ENCODE measurements around the gene SEPTIN12.
"Not testable (repeated sequence)": the region's sequence is repeated elsewhere in the genome, so short reads cannot be mapped to it uniquely, and the experiment has no call there.

The SEPTIN12 gene

GRCh38 chr16:4787068-4787467, 1.1 kb downstream of the SEPTIN12 start:
- ATAC-seq, result no peak
- no peak for TF ChIP-seq GLIS3 (CRISPR knock-in tag; IDR thresholded peaks at IDR 0.05)

GRCh38 chr16:4785758-4786433, 2.2 kb downstream of the SEPTIN12 start:
- TF ChIP-seq CSDC2 (CRISPR knock-in tag; IDR thresholded peaks at IDR 0.05) (no peak), PATZ1 (CRISPR knock-in tag; IDR thresholded peaks at IDR 0.05; ENCODE audit: borderline replicate concordance) (no peak), ZNF8 (CRISPR knock-in tag; IDR thresholded peaks at IDR 0.05) (no peak)
- TF ChIP-seq, protein P1, sequence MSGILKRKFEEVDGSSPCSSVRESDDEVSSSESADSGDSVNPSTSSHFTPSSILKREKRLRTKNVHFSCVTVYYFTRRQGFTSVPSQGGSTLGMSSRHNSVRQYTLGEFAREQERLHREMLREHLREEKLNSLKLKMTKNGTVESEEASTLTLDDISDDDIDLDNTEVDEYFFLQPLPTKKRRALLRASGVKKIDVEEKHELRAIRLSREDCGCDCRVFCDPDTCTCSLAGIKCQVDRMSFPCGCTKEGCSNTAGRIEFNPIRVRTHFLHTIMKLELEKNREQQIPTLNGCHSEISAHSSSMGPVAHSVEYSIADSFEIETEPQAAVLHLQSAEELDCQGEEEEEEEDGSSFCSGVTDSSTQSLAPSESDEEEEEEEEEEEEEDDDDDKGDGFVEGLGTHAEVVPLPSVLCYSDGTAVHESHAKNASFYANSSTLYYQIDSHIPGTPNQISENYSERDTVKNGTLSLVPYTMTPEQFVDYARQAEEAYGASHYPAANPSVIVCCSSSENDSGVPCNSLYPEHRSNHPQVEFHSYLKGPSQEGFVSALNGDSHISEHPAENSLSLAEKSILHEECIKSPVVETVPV (CRISPR knock-in tag; IDR thresholded peaks at IDR 0.05), result no peak
- no peak for ATAC-seq

DNA sequence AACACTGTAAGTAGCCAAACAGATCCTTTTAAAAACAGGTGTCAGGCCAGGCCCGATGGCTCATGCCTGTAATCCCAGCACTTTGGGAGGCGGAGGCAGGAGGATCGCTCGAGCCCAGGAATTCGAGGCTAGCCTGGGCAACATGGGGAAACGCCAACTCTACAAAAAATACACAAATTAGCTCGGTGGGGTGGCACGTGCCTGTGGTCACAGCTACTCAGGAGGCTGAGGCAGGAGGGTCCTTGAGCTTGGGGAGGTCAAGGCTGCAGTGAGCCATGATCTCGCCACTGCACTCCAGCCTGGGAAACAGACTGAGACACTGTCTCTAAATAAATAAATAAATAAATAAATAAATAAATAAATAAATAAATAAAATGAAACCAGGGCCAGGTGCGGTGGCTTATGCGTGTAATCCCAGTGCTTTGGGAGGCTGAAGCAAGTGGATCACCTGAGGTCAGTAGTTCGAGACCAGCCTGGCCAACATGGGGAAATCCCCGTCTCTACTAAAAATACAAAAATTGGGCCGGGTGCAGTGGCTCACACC, 3.6 kb downstream of the SEPTIN12 start:
- ATAC-seq, result not testable (repeated sequence)

DNA sequence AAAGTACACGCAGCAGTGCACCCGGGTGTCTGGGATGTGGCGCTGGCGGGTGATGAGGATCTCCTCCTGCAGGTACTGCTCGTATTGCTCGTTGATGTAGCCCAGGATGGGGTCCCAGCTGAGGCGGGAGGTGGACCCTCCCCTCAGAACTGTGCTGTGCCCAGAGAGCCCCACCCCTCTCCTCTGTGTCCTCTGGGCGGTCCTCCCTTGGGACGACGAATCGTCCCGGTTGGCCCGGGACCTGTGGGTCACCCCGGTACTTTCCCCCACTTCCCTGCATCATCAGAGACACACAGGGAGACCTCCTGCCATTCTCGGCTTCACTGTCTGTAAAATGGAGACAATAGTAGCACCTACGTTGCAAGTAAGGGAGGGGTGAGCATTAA, 4.2 kb downstream of the SEPTIN12 start:
- ATAC-seq, result no peak
- TF ChIP-seq TCF4 (CRISPR knock-in tag; IDR thresholded peaks at IDR 0.05; ENCODE audit: borderline replicate concordance) (no peak), CSDC2 (CRISPR knock-in tag; IDR thresholded peaks at IDR 0.05) (no peak), ZNF565 (CRISPR knock-in tag; conservative IDR thresholded peaks at IDR 0.05; ENCODE audit: low read depth) (no peak), PATZ1 (CRISPR knock-in tag; IDR thresholded peaks at IDR 0.05; ENCODE audit: borderline replicate concordance) (no peak), BACH2 (CRISPR knock-in tag; IDR thresholded peaks at IDR 0.05; ENCODE audit: borderline replicate concordance) (no peak)

DNA sequence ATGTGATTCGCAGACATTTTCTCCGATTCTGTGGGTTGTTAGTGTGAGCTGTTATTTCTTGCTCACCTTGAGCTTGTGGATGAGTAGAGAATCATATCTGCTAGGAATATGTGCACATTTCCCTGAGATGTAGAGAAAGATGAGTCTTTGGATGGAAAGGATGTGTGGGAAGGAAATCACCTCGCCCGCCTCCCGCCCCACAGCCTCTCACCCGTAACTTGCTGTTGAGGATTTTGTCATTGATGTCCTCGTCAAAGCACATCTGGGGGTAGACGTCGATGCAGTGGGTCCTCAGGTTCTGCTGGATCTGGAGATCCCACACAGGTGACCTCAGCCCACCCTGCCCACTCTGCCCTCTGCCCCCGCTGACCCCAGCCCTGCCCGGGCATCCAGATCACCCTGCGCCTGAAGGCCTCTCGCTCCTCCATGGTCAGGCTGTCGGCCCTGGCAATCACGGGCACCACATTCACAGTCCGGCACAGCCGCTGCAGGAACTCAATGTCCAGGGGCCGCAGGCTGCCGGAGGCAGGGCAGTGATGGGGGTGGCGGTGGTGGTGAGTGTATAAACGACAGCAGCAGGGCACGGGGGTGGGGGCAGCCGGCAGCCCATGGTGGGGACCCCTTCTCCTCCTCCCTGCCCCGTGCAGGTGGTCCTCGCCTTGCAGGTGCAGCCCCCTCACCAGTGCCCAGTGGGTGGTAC, 4.7 kb downstream of the SEPTIN12 start:
- TF ChIP-seq PATZ1 (CRISPR knock-in tag; IDR thresholded peaks at IDR 0.05; ENCODE audit: borderline replicate concordance) (no peak), ARNTL (CRISPR knock-in tag; IDR thresholded peaks at IDR 0.05; ENCODE audit: borderline replicate concordance, low read depth) (no peak), TCF4 (CRISPR knock-in tag; IDR thresholded peaks at IDR 0.05; ENCODE audit: borderline replicate concordance) (no peak), ZNF70 (CRISPR knock-in tag; IDR thresholded peaks at IDR 0.05) (no peak), ZC3H10 (CRISPR knock-in tag; IDR thresholded peaks at IDR 0.05) (no peak), CSDC2 (CRISPR knock-in tag; IDR thresholded peaks at IDR 0.05) (no peak), TOX (CRISPR knock-in tag; IDR thresholded peaks at IDR 0.05; ENCODE audit: borderline replicate concordance) (no peak), BACH2 (CRISPR knock-in tag; IDR thresholded peaks at IDR 0.05; ENCODE audit: borderline replicate concordance) (no peak), RARB (CRISPR knock-in tag; IDR thresholded peaks at IDR 0.05) (no peak), ZFP3 (CRISPR knock-in tag; IDR thresholded peaks at IDR 0.05) (no peak), PPARA (CRISPR knock-in tag; IDR thresholded peaks at IDR 0.05; ENCODE audit: borderline replicate concordance) (no peak)
- no peak for ATAC-seq

DNA sequence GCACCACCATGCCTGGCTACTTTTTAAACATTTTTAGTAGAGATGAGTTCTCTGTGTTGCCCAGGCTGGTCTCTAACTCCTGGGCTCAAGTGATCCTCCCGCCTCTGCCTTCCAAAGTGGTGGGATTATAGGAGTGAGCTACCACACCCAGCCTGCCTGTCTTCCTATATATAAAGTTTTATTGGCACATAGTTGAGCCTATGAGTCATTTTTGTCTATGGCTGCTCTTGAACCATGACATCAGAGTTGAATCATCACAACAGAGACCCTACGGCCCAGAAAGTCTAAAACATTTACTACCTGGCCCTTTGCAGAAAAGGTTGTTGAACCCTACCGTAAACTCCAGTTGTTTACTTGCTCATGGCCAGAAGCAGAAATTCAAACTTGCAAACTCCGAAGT, 7.9 kb downstream of the SEPTIN12 start:
- no peak for ATAC-seq
- TF ChIP-seq TCF4 (CRISPR knock-in tag; IDR thresholded peaks at IDR 0.05; ENCODE audit: borderline replicate concordance) (no peak), ZNF70 (CRISPR knock-in tag; IDR thresholded peaks at IDR 0.05) (no peak), PATZ1 (CRISPR knock-in tag; IDR thresholded peaks at IDR 0.05; ENCODE audit: borderline replicate concordance) (no peak), ZNF8 (CRISPR knock-in tag; IDR thresholded peaks at IDR 0.05) (no peak), ZNF565 (CRISPR knock-in tag; conservative IDR thresholded peaks at IDR 0.05; ENCODE audit: low read depth) (no peak), CREB5 (CRISPR knock-in tag; IDR thresholded peaks at IDR 0.05; ENCODE audit: low read depth) (no peak), ISL1 (CRISPR knock-in tag; IDR thresholded peaks at IDR 0.05) (no peak), BACH2 (CRISPR knock-in tag; IDR thresholded peaks at IDR 0.05; ENCODE audit: borderline replicate concordance) (no peak), ARNTL (CRISPR knock-in tag; IDR thresholded peaks at IDR 0.05; ENCODE audit: borderline replicate concordance, low read depth) (no peak)
